LNCaP clone FGC (cell line): ENCODE measurements around the gene STOX1.
"Not testable (repeated sequence)": the region's sequence is repeated elsewhere in the genome, so short reads cannot be mapped to it uniquely, and the experiment has no call there.

Experiments used
- DNase-seq: peaks from one replicate; pipeline ENCODE4 v3.0.0-alpha.2; 2011; ENCODE audit warnings: low read depth
- H3K4me3 ChIP-seq: 2 replicates; pipeline ENCODE4 v1.5.1; 2011; ENCODE audit warnings: mild to moderate bottlenecking, low read depth, low read length, control low read depth
- CTCF ChIP-seq: IDR thresholded peaks from 2 replicates; pipeline ENCODE4 v1.5.1; 2012; ENCODE audit warnings: mild to moderate bottlenecking; ENCODE audit not compliant: control insufficient read depth, insufficient read depth; ENCODE audit errors: extremely low read depth

STOX1 gene

GRCh38 chr10:68812420-68812819 is 14.9 kb upstream of the STOX1 start:
- no peak for TF ChIP-seq CTCF
- H3K4me3 ChIP-seq, result no peak overlapping the region
- DNase-seq, result no peak

- TF ChIP-seq CTCF, result no peak
- no peak for DNase-seq
- H3K4me3 ChIP-seq, result no peak overlapping the region
Measured at GRCh38 chr10:68813559-68813958, 13.8 kb upstream of the STOX1 start.

- H3K4me3 ChIP-seq, result no peak overlapping the region
- TF ChIP-seq CTCF, result no peak
- no peak for DNase-seq
Measured at GRCh38 chr10:68816796-68817412, 10.4 kb upstream of the STOX1 start.

- not testable (repeated sequence) for H3K4me3 ChIP-seq, DNase-seq
Measured at GRCh38 chr10:68820359-68820758, 7.0 kb upstream of the STOX1 start.

GRCh38 chr10:68822626-68823025 is 4.7 kb upstream of the STOX1 start:
- not testable (repeated sequence) for H3K4me3 ChIP-seq, DNase-seq

GRCh38 chr10:68827592-68827959 is 245 bp downstream of the STOX1 start:
- not testable (repeated sequence) for DNase-seq, H3K4me3 ChIP-seq

- not testable (repeated sequence) for DNase-seq
Measured at GRCh38 chr10:68828083-68828601, 811 bp downstream of the STOX1 start.

GRCh38 chr10:68828833-68829232 is 1.5 kb downstream of the STOX1 start:
- no peak for TF ChIP-seq CTCF
- H3K4me3 ChIP-seq, result no peak overlapping the region
- DNase-seq, result no peak

More at GRCh38 chr10:68828083-68828601, 811 bp downstream of the STOX1 start:
- H3K4me3 ChIP-seq, result peak overlapping the region; percentile 22; the same call in 1 of the 2 replicates

GRCh38 chr10:68829521-68829920 is 2.2 kb downstream of the STOX1 start:
- DNase-seq, result no peak
- no peak overlapping the region for H3K4me3 ChIP-seq
- no peak for TF ChIP-seq CTCF
